ENCODE data around the gene DENND1A.
"Not testable (repeated sequence)": the region's sequence is repeated elsewhere in the genome, so short reads cannot be mapped to it uniquely, and the experiment has no call there.

DENND1A gene

GRCh38 chr9:123336449-123336848 is 593.5 kb downstream of the DENND1A start:
- peak; percentile 69 to 85 for DNase-seq
- TF ChIP-seq POLR2A (IDR thresholded peaks at IDR 0.05; ENCODE audit: low read length) (no peak), GATA1 (IDR thresholded peaks at IDR 0.05; ENCODE audit: low read depth, low read length) (no peak)

- peak in 1 of 2 experiments; percentile 24 for DNase-seq
- no peak for TF ChIP-seq GATA1 (IDR thresholded peaks at IDR 0.05; ENCODE audit: low read depth, low read length)
- TF ChIP-seq POLR2A (IDR thresholded peaks at IDR 0.05; ENCODE audit: low read length), result no peak
These were observed 594.0 kb downstream of the DENND1A start for GRCh38 chr9:123335986-123336329.

- peak; percentile 49 to 73 for DNase-seq
- TF ChIP-seq GATA1 (IDR thresholded peaks at IDR 0.05; ENCODE audit: low read depth, low read length) (no peak), POLR2A (IDR thresholded peaks at IDR 0.05; ENCODE audit: low read length) (no peak)
These were observed 594.5 kb downstream of the DENND1A start for GRCh38 chr9:123335193-123335985.

GRCh38 chr9:123334639-123335038 is 595.3 kb downstream of the DENND1A start:
- TF ChIP-seq GATA1 (IDR thresholded peaks at IDR 0.05; ENCODE audit: low read depth, low read length), result no peak
- TF ChIP-seq POLR2A (IDR thresholded peaks at IDR 0.05; ENCODE audit: low read length), result no peak
- no peak for DNase-seq

- DNase-seq, result not testable (repeated sequence)
These were observed 596.8 kb downstream of the DENND1A start for GRCh38 chr9:123333058-123333669.

GRCh38 chr9:123331346-123332060 is 598.4 kb downstream of the DENND1A start:
- TF ChIP-seq GATA1 (IDR thresholded peaks at IDR 0.05; ENCODE audit: low read depth, low read length), result no peak
- DNase-seq, result no peak
